ENCODE data around the gene PUS1.

Gene PUS1

DNA sequence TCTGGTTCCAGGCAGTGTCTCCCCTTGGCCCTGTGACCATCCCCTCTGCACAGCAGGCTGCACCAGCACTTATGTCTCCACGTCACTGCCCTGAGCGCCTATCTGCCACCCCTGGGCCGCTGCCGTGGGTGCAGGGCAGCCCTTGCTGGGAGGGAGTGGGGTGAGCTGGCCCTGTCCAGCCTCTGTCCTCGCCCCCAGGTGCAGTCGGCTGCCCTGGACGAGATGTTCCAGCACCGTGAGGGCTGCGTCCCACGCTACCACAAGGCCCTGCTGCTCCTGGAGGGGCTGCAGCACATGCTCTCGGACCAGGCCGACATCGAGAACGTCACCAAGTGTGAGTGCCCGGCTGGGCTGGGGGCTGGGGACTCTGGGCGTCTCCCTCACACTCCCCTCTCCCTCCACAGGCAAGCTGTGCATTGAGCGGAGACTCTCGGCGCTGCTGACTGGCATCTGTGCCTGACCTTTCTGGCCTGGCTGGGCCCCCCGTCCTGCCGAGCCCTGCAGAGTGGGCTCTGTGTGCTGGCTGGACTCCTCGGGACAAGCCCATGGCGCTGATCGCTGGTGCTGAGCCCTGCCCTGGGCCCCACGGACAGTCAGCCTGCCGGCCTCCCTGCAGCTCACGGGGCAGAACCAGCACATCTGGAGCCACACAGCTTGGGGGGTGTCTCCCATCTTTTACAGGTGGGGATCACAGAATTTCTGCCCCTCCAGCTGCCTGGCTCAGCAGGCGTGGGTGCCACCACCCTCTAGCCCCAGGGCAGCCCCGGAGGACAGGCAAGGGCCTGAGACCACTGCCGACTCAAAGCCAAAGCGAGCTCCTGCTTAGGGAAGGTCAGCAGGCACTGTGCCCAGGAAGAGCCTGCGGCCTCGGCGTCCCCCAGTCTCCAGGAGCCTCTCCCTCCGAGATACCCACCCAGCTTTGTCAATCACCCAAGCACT, 7.9 kb upstream of the PUS1 start:
- TF ChIP-seq, protein P1, sequence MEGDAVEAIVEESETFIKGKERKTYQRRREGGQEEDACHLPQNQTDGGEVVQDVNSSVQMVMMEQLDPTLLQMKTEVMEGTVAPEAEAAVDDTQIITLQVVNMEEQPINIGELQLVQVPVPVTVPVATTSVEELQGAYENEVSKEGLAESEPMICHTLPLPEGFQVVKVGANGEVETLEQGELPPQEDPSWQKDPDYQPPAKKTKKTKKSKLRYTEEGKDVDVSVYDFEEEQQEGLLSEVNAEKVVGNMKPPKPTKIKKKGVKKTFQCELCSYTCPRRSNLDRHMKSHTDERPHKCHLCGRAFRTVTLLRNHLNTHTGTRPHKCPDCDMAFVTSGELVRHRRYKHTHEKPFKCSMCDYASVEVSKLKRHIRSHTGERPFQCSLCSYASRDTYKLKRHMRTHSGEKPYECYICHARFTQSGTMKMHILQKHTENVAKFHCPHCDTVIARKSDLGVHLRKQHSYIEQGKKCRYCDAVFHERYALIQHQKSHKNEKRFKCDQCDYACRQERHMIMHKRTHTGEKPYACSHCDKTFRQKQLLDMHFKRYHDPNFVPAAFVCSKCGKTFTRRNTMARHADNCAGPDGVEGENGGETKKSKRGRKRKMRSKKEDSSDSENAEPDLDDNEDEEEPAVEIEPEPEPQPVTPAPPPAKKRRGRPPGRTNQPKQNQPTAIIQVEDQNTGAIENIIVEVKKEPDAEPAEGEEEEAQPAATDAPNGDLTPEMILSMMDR (IDR thresholded peaks at IDR 0.05; ENCODE audit: insufficient read depth, low read length, missing control alignments) = no peak
- H3K4me3 ChIP-seq (ENCODE audit: low read depth, low read length) = no peak overlapping the region
- POLR2A ChIA-PET = no interaction called here
- CTCF ChIA-PET = no interaction called here
- DNase-seq (ENCODE audit: low read depth, low spot score) = no peak

DNA sequence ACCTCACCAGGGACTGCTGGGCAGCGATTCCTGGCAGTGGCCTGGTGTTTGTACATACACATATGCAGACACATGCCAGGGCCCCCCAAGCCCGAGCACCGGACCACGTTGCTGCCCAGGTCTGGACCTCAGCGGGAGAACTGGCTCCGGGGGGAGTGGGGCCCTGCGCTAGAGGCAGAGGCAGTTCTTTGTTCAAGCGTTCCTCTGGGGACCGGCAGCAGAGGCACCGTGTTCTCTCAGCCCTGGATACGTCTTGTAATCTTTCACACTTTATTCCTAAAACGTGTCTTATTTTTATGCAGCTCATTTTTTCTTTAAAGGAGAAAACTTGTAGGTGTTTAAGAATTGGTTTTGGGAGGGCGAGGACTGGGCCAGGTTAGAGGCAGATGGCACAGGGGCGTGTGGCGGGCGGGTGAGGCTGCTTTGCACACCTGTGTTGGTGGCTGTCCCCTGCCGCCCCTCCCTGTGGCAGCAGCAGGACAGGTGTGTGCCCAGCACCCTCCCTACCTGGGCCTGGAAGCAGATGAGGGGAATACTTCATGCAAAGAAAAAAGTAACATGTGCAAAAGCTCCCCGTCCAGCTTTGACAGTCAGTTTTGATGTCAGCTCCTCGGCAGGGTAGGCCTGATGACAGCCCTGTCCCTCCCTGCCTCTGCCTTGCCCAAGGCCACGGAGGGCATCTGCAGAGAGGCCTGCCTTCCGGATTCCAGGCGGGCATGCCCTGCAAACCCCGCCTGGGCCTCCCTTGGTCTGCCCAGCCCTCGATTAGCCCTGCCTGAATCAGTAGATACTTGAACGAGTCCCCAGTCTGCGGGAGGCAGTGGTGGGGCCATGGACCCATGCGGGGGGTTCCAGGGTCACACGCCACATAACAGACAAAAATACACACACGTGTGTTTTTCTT, 7.0 kb upstream of the PUS1 start:
- no peak overlapping the region for H3K4me3 ChIP-seq (ENCODE audit: low read depth, low read length)
- no peak for DNase-seq (ENCODE audit: low read depth, low spot score)
- POLR2A ChIA-PET = no interaction called here
- CTCF ChIA-PET = no interaction called here
- TF ChIP-seq, protein P1 (IDR thresholded peaks at IDR 0.05; ENCODE audit: insufficient read depth, low read length, missing control alignments) = no peak

DNA sequence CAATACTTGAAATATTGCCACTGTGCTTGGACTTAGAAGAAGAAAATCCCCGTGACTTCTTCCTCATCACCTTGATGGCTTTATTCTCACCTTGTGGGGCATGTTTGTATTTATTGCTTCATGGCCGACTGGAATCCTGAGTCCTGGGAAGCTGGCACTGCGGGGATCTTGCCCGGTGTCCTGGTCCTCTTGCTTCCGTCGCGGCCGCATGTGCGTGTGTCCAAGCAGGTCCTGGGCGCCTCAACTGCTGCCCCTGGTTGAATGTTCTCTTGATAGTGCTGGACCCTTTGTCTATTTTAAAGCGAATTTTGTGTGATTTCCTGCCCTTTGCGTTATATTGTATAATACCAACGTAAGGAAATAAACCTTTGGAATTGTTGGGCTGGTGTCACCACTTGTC, 6.3 kb upstream of the PUS1 start:
- POLR2A ChIA-PET = interaction anchor here (1.0 kb wide), 1 partner anchor 10 kb away, joined by 3 read pairs; no protein-coding TSS in a partner anchor
- CTCF ChIA-PET = no interaction called here
- no peak for DNase-seq (ENCODE audit: low read depth, low spot score)
- TF ChIP-seq, protein P1 (IDR thresholded peaks at IDR 0.05; ENCODE audit: insufficient read depth, low read length, missing control alignments) = no peak
- no peak overlapping the region for H3K4me3 ChIP-seq (ENCODE audit: low read depth, low read length)

DNA sequence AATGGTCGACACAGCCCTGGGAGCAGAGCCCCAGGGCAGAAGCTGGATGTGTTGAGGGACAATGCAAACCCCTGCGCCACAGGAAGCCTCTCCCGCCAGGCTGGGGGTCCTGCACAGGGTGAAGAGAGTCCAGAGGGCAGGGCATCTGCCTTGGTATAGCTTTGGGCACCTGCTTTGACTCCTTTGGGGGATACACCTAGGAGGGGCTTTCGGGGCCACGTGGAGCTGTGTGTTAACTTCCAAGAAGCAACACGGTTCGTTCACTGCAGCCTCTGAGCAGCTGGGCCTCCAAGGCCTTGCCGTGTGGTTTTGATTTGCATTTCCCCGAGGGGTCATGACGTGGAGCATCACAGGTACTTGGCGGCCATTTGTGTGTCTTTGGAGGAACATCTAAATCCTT, 5.8 kb upstream of the PUS1 start:
- ChIA-PET POLR2A (interaction anchor here (1.0 kb wide), 1 partner anchor 10 kb away, joined by 3 read pairs; no protein-coding TSS in a partner anchor), CTCF (no interaction called here)
- DNase-seq (ENCODE audit: low read depth, low spot score) = no peak
- TF ChIP-seq, protein P1 (IDR thresholded peaks at IDR 0.05; ENCODE audit: insufficient read depth, low read length, missing control alignments) = no peak
- H3K4me3 ChIP-seq (ENCODE audit: low read depth, low read length) = no peak overlapping the region

DNA sequence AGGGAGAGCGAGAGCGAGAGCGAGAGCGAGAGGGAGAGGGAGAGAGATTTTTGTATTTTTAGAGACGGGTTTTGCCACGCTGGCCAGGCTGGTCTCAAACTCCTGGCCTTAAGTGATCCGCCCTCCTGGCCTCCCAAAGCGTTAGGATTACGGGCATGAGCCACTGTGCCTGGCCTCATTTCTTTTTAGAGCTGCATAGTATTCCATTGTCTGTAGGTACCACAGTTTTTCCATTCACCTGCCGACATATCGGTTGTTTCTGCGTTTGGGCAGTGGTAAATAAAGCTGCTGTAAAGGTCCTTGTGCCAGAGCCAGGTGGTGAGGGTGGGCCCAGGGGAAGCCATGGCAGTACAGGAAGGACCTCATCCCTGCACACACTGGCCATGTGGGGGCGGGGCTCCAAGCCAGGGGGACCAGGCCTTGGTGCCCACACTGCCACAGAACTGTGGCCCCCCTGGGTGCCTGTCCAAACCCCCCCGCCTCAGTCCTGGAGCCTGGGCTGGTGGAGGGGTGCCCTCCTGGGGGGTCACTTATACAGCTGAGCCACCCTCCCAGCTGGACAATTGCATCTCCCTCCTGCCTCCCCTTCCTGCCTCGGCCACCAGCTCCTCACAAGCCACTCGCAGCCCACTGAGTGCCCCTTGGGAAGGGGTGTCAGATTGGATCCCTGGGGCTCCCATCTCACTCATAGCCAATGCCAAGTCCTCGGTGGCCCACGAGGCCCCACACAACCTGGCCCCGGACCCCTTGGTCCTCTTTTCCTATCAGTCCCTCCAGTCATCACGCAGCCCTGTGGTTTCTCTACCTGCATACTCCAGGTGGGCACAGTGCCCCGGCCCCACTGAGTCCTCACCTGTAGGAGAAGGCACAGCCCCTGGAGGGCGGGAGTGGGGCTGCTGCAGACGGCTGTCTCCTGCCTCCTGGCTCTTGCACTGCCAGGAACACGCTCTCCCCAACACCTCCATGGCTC, 1.7 kb upstream of the PUS1 start:
- no peak overlapping the region for H3K4me3 ChIP-seq (ENCODE audit: low read depth, low read length)
- TF ChIP-seq, protein P1 (IDR thresholded peaks at IDR 0.05; ENCODE audit: insufficient read depth, low read length, missing control alignments) = no peak
- POLR2A ChIA-PET = interaction anchor here (1.0 kb wide), 1 partner anchor 55 kb away, joined by 3 read pairs; no protein-coding TSS in a partner anchor
- CTCF ChIA-PET = interaction anchor here (1.0 to 1.4 kb wide), 2 partner anchors 65 to 92 kb away, joined by 3 read pairs; no protein-coding TSS in a partner anchor
- DNase-seq (ENCODE audit: low read depth, low spot score) = no peak

All from AG04449 (cell line).